ENCODE results near the gene MATN1.

MATN1 gene

DNA sequence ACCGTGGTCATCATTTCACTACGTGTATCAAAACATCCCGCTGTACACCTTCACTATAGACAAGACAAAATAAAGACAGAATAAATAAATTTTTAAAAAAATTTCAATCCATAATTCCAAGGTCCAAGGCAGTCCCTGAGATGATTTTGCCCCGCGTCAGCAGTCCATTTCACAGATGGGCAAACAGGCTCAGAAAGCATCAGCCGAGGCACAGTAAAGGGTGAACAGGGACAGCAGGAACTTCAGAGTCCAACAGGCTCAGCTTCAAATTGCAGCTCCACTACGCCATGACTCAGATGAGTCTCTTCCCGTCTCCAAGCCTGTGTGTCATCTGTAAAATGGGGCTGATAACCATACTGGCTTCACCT is 15.0 kb downstream of the MATN1 start:
- H3K36me3 ChIP-seq (ENCODE audit: control insufficient read depth, low read length) = no peaks in the 10 kb centered on the region
- peaks cover 19% of the 10 kb centered on the region; the same call in 1 of the 2 replicates for H3K27me3 ChIP-seq (ENCODE audit: control insufficient read depth, low read length)
- H3K4me3 ChIP-seq (ENCODE audit: low read length) = no peak overlapping the region
- no peaks in the 10 kb centered on the region for H4K20me1 ChIP-seq (ENCODE audit: control insufficient read depth, insufficient read depth, low read depth, low read length)
- no peak overlapping the region for H3K27ac ChIP-seq (ENCODE audit: low read depth, low read length)
- no peaks in the 10 kb centered on the region for H3K9me3 ChIP-seq (ENCODE audit: control insufficient read depth, insufficient read depth, low read length)
- H3F3A ChIP-seq (ENCODE audit: control insufficient read depth, insufficient read depth) = no peaks in the 10 kb centered on the region
- H3K9me2 ChIP-seq (replicated peaks; ENCODE audit: control insufficient read depth, low read length) = no peaks in the 10 kb centered on the region
- no peaks in the 10 kb centered on the region for H3K79me2 ChIP-seq (ENCODE audit: control insufficient read depth, low read length)
- H3K4me1 ChIP-seq (ENCODE audit: control insufficient read depth, low read length) = no peaks in the 10 kb centered on the region
- no peak for TF ChIP-seq EZH2phosphoT487 (IDR thresholded peaks at IDR 0.05; ENCODE audit: borderline replicate concordance, low read length)
- TF ChIP-seq, protein P1, sequence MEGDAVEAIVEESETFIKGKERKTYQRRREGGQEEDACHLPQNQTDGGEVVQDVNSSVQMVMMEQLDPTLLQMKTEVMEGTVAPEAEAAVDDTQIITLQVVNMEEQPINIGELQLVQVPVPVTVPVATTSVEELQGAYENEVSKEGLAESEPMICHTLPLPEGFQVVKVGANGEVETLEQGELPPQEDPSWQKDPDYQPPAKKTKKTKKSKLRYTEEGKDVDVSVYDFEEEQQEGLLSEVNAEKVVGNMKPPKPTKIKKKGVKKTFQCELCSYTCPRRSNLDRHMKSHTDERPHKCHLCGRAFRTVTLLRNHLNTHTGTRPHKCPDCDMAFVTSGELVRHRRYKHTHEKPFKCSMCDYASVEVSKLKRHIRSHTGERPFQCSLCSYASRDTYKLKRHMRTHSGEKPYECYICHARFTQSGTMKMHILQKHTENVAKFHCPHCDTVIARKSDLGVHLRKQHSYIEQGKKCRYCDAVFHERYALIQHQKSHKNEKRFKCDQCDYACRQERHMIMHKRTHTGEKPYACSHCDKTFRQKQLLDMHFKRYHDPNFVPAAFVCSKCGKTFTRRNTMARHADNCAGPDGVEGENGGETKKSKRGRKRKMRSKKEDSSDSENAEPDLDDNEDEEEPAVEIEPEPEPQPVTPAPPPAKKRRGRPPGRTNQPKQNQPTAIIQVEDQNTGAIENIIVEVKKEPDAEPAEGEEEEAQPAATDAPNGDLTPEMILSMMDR (IDR thresholded peaks at IDR 0.05; ENCODE audit: low read depth, low read length, poor library complexity, severe bottlenecking) = no peak
- no peak overlapping the region for H3K4me2 ChIP-seq (ENCODE audit: low read length)

- H3K36me3 ChIP-seq (ENCODE audit: control insufficient read depth, low read length) = no peaks in the 10 kb centered on the region
- no peaks in the 10 kb centered on the region for H3F3A ChIP-seq (ENCODE audit: control insufficient read depth, insufficient read depth)
- no peaks in the 10 kb centered on the region for H4K20me1 ChIP-seq (ENCODE audit: control insufficient read depth, insufficient read depth, low read depth, low read length)
- no peaks in the 10 kb centered on the region for H3K9me2 ChIP-seq (replicated peaks; ENCODE audit: control insufficient read depth, low read length)
- H3K27me3 ChIP-seq (ENCODE audit: control insufficient read depth, low read length) = peaks cover 19% of the 10 kb centered on the region; the same call in 1 of the 2 replicates
- H3K4me3 ChIP-seq (ENCODE audit: low read length) = no peak overlapping the region
- no peaks in the 10 kb centered on the region for H3K4me1 ChIP-seq (ENCODE audit: control insufficient read depth, low read length)
- H3K9me3 ChIP-seq (ENCODE audit: control insufficient read depth, insufficient read depth, low read length) = no peaks in the 10 kb centered on the region
- no peak overlapping the region for H3K27ac ChIP-seq (ENCODE audit: low read depth, low read length)
- no peak for TF ChIP-seq EZH2phosphoT487 (IDR thresholded peaks at IDR 0.05; ENCODE audit: borderline replicate concordance, low read length)
- TF ChIP-seq, protein P1 (IDR thresholded peaks at IDR 0.05; ENCODE audit: low read depth, low read length, poor library complexity, severe bottlenecking) = peak; percentile 70
- H3K4me2 ChIP-seq (ENCODE audit: low read length) = no peak overlapping the region
- no peaks in the 10 kb centered on the region for H3K79me2 ChIP-seq (ENCODE audit: control insufficient read depth, low read length)
These were observed 15.7 kb downstream of the MATN1 start for GRCh38 chr1:30707412-30708360.

DNA sequence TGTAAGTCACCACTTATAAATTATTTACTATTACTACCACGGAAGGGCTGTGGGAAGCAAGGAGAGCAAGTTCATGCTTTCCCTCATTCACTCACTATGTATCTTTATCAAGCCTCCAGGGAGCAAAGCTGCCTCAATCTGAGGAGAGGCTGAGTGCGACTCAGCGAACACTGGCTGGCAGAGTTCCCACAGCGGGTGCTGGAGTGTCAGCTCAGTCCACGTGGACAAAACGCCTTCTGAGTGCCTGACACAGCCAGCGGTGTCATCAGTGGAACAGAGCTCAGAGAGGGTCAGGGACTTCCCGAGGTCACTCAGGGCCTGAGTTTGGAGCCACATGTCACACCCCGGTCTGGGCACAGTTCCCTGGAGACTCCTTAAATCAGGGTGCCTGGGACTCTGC is 16.9 kb downstream of the MATN1 start:
- H3K36me3 ChIP-seq (ENCODE audit: control insufficient read depth, low read length) = no peaks in the 10 kb centered on the region
- no peaks in the 10 kb centered on the region for H3F3A ChIP-seq (ENCODE audit: control insufficient read depth, insufficient read depth)
- H3K4me2 ChIP-seq (ENCODE audit: low read length) = no peak overlapping the region
- H3K4me1 ChIP-seq (ENCODE audit: control insufficient read depth, low read length) = no peaks in the 10 kb centered on the region
- peaks cover 9% of the 10 kb centered on the region; the same call in 1 of the 2 replicates for H3K27me3 ChIP-seq (ENCODE audit: control insufficient read depth, low read length)
- H4K20me1 ChIP-seq (ENCODE audit: control insufficient read depth, insufficient read depth, low read depth, low read length) = no peaks in the 10 kb centered on the region
- TF ChIP-seq EZH2phosphoT487 (IDR thresholded peaks at IDR 0.05; ENCODE audit: borderline replicate concordance, low read length) = no peak
- TF ChIP-seq, protein P1 (IDR thresholded peaks at IDR 0.05; ENCODE audit: low read depth, low read length, poor library complexity, severe bottlenecking) = no peak
- no peaks in the 10 kb centered on the region for H3K9me3 ChIP-seq (ENCODE audit: control insufficient read depth, insufficient read depth, low read length)
- H3K27ac ChIP-seq (ENCODE audit: low read depth, low read length) = no peak overlapping the region
- no peaks in the 10 kb centered on the region for H3K79me2 ChIP-seq (ENCODE audit: control insufficient read depth, low read length)
- H3K4me3 ChIP-seq (ENCODE audit: low read length) = no peak overlapping the region
- H3K9me2 ChIP-seq (replicated peaks; ENCODE audit: control insufficient read depth, low read length) = no peaks in the 10 kb centered on the region
